ENCODE data around the gene ELP2. TPM values are rescaled to one million over a fixed set of nuclear protein-coding genes. Genes with fewer than 3 reads are reported as not detected.
A peak's percentile ranks its signal among the peaks of the same experiment; 100 is the strongest.
"Not testable (repeated sequence)": the region's sequence is repeated elsewhere in the genome, so short reads cannot be mapped to it uniquely, and the experiment has no call there.

Gene ELP2
- total RNA-seq, 6 donors from 2014 or later = 33.1 to 91.5 (median 58.3) TPM

GRCh38 chr18:36088256-36088655 lies 41.4 kb upstream of the ELP2 start:
- 84 to 86% methylated on average over 2 of the region's 2 CpGs for WGBS, 2 donors
- DNase-seq = no peak

GRCh38 chr18:36089001-36089400 lies 40.7 kb upstream of the ELP2 start:
- Histone ChIP-seq H3K27me3 (no peaks in the 10 kb centered on the region), H3K9me3 (no peaks in the 10 kb centered on the region), H3K4me1 (no peaks in the 10 kb centered on the region), H3K27ac (no peak overlapping the region), H3K4me3 (no peak overlapping the region), H3K36me3 (no peaks in the 10 kb centered on the region)
- 80 to 95% methylated on average over 6 of the region's 6 CpGs for WGBS, 2 donors
- DNase-seq (no peak), ATAC-seq (ENCODE audit: low FRiP score in 2 of 2) (no peak)
- TF ChIP-seq POLR2AphosphoS5 (IDR thresholded peaks at IDR 0.05) (no peak), POLR2A (IDR thresholded peaks at IDR 0.05) (no peak), CTCF (IDR thresholded peaks at IDR 0.05) (no peak), EP300 (IDR thresholded peaks at IDR 0.05) (no peak)

More at GRCh38 chr18:36088256-36088655, 41.4 kb upstream of the ELP2 start:
- no peaks in the 10 kb centered on the region for H3K36me3 ChIP-seq
- no peak for TF ChIP-seq EP300 (IDR thresholded peaks at IDR 0.05)
- TF ChIP-seq POLR2AphosphoS5 (IDR thresholded peaks at IDR 0.05) = no peak
- no peak for TF ChIP-seq POLR2A (IDR thresholded peaks at IDR 0.05)
- no peaks in the 10 kb centered on the region for H3K4me1 ChIP-seq
- H3K9me3 ChIP-seq = no peaks in the 10 kb centered on the region
- ATAC-seq (ENCODE audit: low FRiP score in 2 of 2) = no peak
- H3K4me3 ChIP-seq = no peak overlapping the region
- H3K27me3 ChIP-seq = no peaks in the 10 kb centered on the region
- no peak overlapping the region for H3K27ac ChIP-seq

DNA sequence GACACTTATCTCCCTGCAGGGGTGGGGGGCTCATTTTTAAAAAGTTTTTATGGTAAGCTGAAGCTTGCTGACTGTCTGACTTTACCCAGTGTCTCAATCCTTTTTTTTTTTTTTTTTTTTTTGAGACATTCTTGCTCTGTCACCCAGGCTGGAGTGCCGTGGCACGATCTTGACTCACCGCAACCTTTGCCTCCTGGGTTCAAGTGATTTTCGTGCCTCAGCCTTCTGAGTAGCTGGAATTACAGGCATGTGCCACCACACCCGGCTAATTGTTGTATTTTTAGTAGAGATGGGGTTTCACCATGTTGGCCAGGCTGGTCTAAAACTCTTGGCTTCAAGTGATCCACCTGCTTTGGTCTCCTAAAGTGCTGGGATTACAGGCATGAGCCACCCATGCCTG lies 37.6 kb upstream of the ELP2 start:
- H3K9me3 ChIP-seq; H3K4me1 ChIP-seq; H3K27ac ChIP-seq; DNase-seq; H3K27me3 ChIP-seq; ATAC-seq (ENCODE audit: low FRiP score in 2 of 2); H3K4me3 ChIP-seq; H3K36me3 ChIP-seq: not testable (repeated sequence)
- WGBS, 2 donors = 50 to 79% methylated on average over 5 of the region's 5 CpGs

DNA sequence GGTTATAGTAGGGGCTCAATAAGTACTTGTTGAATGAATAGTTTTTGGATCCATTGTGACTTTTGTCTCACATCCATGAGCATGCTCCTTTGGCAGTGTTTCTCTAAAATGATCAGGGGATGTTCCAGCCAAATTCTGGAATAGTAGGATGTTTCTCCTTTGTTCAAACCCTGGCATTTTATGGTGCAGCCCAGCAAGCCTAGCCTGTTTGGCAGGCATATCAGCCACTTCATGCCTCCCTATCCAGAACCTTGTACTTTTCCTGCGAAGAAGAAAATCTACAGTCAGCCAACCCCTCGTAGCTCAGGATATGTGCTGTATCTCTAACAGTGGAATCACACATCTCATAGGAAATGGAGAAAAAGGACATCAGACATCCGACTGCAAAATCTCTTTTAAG lies 35.3 kb upstream of the ELP2 start:
- H3K9me3 ChIP-seq = no peaks in the 10 kb centered on the region
- TF ChIP-seq EP300 (IDR thresholded peaks at IDR 0.05) (no peak), POLR2AphosphoS5 (IDR thresholded peaks at IDR 0.05) (no peak), CTCF (IDR thresholded peaks at IDR 0.05) (no peak), POLR2A (IDR thresholded peaks at IDR 0.05) (no peak)
- H3K4me3 ChIP-seq = no peak overlapping the region
- WGBS, 2 donors = 58 to 63% methylated on average over 3 of the region's 3 CpGs
- no peak overlapping the region for H3K27ac ChIP-seq
- ATAC-seq (ENCODE audit: low FRiP score in 2 of 2) (no peak), DNase-seq (no peak)
- no peaks in the 10 kb centered on the region for H3K36me3 ChIP-seq
- H3K27me3 ChIP-seq = no peaks in the 10 kb centered on the region
- no peaks in the 10 kb centered on the region for H3K4me1 ChIP-seq

GRCh38 chr18:36095936-36096519 lies 33.7 kb upstream of the ELP2 start:
- Histone ChIP-seq H3K9me3 (no peaks in the 10 kb centered on the region), H3K27ac (no peak overlapping the region), H3K27me3 (no peaks in the 10 kb centered on the region), H3K4me1 (no peaks in the 10 kb centered on the region), H3K36me3 (no peaks in the 10 kb centered on the region), H3K4me3 (no peak overlapping the region)
- WGBS, 2 donors = 24 to 31% methylated on average over 1 of the region's 1 CpG
- ATAC-seq (ENCODE audit: low FRiP score in 2 of 2) (no peak), DNase-seq (no peak)
- TF ChIP-seq CTCF (IDR thresholded peaks at IDR 0.05) (peak in 3 of 6 experiments; percentile 54 to 65 (median 56)), POLR2A (IDR thresholded peaks at IDR 0.05) (no peak), EP300 (IDR thresholded peaks at IDR 0.05) (no peak)

GRCh38 chr18:36096955-36097354 lies 32.7 kb upstream of the ELP2 start:
- Histone ChIP-seq H3K9me3 (peaks cover 0 to 2% (median 0%) of the 10 kb centered on the region in 4 donors), H3K4me3 (no peak overlapping the region), H3K4me1 (no peaks in the 10 kb centered on the region), H3K36me3 (no peaks in the 10 kb centered on the region), H3K27me3 (no peaks in the 10 kb centered on the region), H3K27ac (no peak overlapping the region)
- TF ChIP-seq EP300 (IDR thresholded peaks at IDR 0.05) (no peak), POLR2AphosphoS5 (IDR thresholded peaks at IDR 0.05) (no peak), CTCF (IDR thresholded peaks at IDR 0.05) (no peak), POLR2A (IDR thresholded peaks at IDR 0.05) (no peak)
- ATAC-seq (ENCODE audit: low FRiP score in 2 of 2) = no peak
- no peak for DNase-seq
